ENCODE data around the gene GOLM1. TPM values are rescaled to one million over a fixed set of nuclear protein-coding genes. Genes with fewer than 3 reads are reported as not detected.

GOLM1 gene
- total RNA-seq, 2 experiments from 2014 or later, result 0.89 to 0.93 TPM

- no peak overlapping the region for H3K27ac Mint-ChIP-seq
- H3K9me3 Mint-ChIP-seq, result no peaks in the 10 kb centered on the region
- peaks cover 10% of the 10 kb centered on the region for H3K27me3 Mint-ChIP-seq (ENCODE audit: low read depth)
- no peak for DNase-seq
- H3K4me1 Mint-ChIP-seq (ENCODE audit: low read depth), result no peaks in the 10 kb centered on the region
- intact Hi-C loops (cut with micrococcal nuclease), result no loop called here
- no peak overlapping the region for H3K4me3 Mint-ChIP-seq
- CTCF ChIA-PET, result no interaction called here
- no peaks in the 10 kb centered on the region for H3K36me3 Mint-ChIP-seq (ENCODE audit: low read depth)
Measured at GRCh38 chr9:86115886-86116285, 16.5 kb upstream of the GOLM1 start.

DNA sequence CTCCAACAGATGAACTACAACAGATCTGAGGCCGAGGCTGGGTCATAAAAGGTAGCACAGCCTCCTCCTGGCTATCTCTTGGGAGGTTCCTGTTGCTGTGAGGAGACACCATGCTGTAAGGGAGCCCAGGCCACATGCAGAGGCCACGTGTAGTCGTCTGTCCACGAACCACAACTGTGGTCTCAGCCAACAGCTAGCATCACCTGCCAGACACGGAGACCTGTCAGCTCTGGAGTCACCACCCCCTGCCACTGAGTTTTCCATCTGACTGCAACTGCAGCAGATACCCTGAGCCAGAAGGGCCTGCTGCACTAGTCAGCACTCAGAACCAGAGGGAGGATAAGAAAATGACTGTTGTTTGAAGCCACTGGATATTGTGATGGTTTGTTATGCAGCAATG lies 12.7 kb upstream of the GOLM1 start:
- no peaks in the 10 kb centered on the region for H3K9me3 Mint-ChIP-seq
- CTCF ChIA-PET, result no interaction called here

DNA sequence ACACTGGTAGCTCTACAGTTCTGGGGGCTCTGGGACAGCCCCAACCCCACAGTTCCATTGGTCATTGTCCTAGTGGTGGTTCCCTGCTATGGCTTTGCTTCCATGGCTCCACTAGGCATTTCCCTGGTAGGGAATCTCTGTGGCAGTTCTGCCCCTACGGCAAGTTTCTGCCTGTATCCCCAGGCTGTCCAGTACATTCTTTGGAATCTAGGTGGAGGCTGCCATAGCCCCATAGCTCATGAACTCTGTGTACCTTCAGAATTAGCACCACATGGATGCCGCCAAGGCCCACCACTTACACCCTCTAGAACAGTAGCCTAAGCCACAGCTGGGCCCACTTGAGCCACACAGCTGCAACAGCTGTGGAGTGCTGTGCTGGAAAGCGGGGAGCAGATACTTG lies 3.3 kb upstream of the GOLM1 start:
- Mint-ChIP-seq H3K36me3 (ENCODE audit: low read depth) (no peaks in the 10 kb centered on the region), H3K4me1 (ENCODE audit: low read depth) (peaks cover 10% of the 10 kb centered on the region), H3K27ac (no peak overlapping the region), H3K4me3 (no peak overlapping the region), H3K9me3 (no peaks in the 10 kb centered on the region), H3K27me3 (ENCODE audit: low read depth) (peaks cover 36% of the 10 kb centered on the region)
- CTCF ChIA-PET, result no interaction called here
- intact Hi-C loops (cut with micrococcal nuclease), result loop anchor here (5.0 to 10.0 kb wide), 2 partner anchors 180 to 842 kb away; partner anchors contain the start of genes GAS1 and ISCA1
- no peak for DNase-seq

More for the DNA sequence above, 12.7 kb upstream of the GOLM1 start:
- intact Hi-C loops (cut with micrococcal nuclease), result no loop called here
- DNase-seq, result no peak
- Mint-ChIP-seq H3K36me3 (ENCODE audit: low read depth) (no peaks in the 10 kb centered on the region), H3K4me3 (no peak overlapping the region), H3K27me3 (ENCODE audit: low read depth) (peaks cover 9% of the 10 kb centered on the region), H3K4me1 (ENCODE audit: low read depth) (peaks cover 2% of the 10 kb centered on the region), H3K27ac (no peak overlapping the region)

- Mint-ChIP-seq H3K9me3 (no peaks in the 10 kb centered on the region), H3K4me1 (ENCODE audit: low read depth) (peaks cover 4% of the 10 kb centered on the region), H3K4me3 (peak overlapping the region; percentile 77), H3K27me3 (ENCODE audit: low read depth) (peaks cover 32% of the 10 kb centered on the region), H3K36me3 (ENCODE audit: low read depth) (no peaks in the 10 kb centered on the region), H3K27ac (no peak overlapping the region)
- CTCF ChIA-PET, result no interaction called here
- intact Hi-C loops (cut with micrococcal nuclease), result loop anchor here (2.0 to 10.0 kb wide), 4 partner anchors 159 to 845 kb away; partner anchors contain the start of genes GAS1, ISCA1 and NAA35
- peak; percentile 39 for DNase-seq
Measured at GRCh38 chr9:86099701-86100364, 475 bp upstream of the GOLM1 start.

DNA sequence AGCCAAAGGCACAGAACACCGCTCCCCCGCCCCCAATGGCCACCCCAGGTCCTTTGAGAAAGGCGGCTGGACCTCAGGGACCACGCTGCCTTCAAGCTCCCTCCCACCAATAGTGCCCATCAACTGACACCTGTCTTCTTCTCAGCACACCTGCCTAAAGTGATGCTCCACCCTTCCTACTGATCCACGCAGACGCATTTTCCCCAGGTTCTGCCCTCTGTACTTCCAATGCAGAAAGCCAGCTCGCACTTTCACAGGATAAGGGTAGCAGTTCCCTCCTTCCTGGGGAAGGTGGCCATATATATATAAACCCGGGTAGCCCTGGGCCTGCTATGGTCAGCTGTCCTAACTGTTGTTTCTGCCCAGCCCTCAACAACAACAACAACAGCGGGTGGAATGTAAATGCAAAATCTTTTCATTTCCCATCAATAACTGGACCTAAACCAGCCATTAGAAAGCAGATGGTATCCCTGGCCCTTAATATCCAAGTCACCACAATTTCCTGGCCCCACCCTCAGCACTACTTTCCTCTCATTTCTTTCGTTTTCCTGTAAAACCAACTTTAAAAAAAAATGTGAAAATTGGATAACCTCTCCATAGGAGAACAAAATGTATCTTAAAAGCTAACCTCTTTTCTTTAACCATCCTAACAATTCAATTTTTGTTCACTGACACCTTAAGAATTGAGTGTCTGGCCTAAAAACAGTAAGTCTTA lies 1.7 kb downstream of the GOLM1 start:
- H3K4me3 Mint-ChIP-seq, result no peak overlapping the region
- H3K36me3 Mint-ChIP-seq (ENCODE audit: low read depth), result no peaks in the 10 kb centered on the region
- no peak overlapping the region for H3K27ac Mint-ChIP-seq
- no peaks in the 10 kb centered on the region for H3K9me3 Mint-ChIP-seq
- intact Hi-C loops (cut with micrococcal nuclease), result loop anchor here (2.0 to 5.0 kb wide), 2 partner anchors 157 to 250 kb away; partner anchors contain the start of gene NAA35
- peaks cover 4% of the 10 kb centered on the region for H3K4me1 Mint-ChIP-seq (ENCODE audit: low read depth)
- CTCF ChIA-PET, result no interaction called here
- peaks cover 30% of the 10 kb centered on the region for H3K27me3 Mint-ChIP-seq (ENCODE audit: low read depth)
- DNase-seq, result no peak

DNA sequence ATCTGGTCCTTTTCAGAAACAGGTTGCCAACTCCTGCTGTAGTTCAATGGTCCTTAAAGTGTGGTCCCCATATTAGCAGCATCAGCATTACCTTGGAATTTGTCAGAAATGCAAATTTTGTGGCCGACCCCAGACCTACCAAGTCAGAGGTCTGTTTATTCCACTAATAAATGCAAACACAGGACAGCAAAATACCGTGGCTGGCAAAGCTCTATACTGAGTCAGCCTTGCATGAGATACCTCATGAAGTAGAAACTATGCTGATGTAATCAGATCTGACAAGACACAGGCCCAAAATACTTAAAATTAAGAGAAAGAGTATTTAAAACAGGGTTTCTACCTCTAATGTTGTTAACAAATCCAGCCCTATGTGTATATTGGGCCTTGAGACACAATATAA lies 3.0 kb downstream of the GOLM1 start:
- intact Hi-C loops (cut with micrococcal nuclease), result loop anchor here (5.0 kb wide), 1 partner anchor 251 kb away; no protein-coding TSS in a partner anchor

DNA sequence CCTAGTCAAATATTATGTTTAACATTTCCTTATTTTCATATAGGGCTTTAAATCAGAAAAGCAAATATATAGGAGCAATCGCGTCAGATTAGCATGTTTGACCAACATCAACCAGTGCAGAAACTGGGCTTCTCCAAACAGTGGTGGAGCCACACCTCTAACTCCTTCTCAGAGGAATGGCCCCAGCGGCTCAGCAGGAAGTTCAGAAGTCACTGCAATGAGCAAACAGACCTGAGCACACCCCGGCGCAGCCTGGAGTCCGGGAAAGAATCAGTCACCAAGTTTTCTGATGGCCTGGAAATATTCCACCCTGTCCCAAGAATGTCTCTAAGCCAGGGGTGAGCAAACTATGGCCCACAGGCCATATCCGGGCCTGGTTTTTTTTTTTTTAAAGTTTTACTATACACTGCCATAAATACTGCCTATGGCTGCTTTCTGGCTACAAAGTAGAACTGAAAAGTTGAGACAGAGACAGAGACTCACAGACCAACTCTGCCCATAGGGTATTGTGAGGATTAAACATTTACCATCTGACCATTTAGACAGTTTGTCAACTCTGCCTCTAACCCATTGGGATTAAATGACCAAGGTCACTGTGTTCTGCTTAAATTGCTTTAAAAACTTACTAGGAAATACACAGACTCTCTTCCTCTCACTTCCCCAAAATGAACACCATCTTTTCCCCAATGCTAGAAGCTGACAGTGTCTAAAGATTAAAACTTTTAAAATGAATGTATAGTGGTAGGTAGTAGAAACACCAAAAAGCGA lies 5.4 kb downstream of the GOLM1 start:
- DNase-seq, result no peak
- no peaks in the 10 kb centered on the region for H3K36me3 Mint-ChIP-seq (ENCODE audit: low read depth)
- no peaks in the 10 kb centered on the region for H3K9me3 Mint-ChIP-seq
- CTCF ChIA-PET, result no interaction called here
- H3K27ac Mint-ChIP-seq, result no peak overlapping the region
- H3K27me3 Mint-ChIP-seq (ENCODE audit: low read depth), result peaks cover 35% of the 10 kb centered on the region
- intact Hi-C loops (cut with micrococcal nuclease), result no loop called here
- no peak overlapping the region for H3K4me3 Mint-ChIP-seq
- H3K4me1 Mint-ChIP-seq (ENCODE audit: low read depth), result no peaks in the 10 kb centered on the region

More for the DNA sequence above, 3.0 kb downstream of the GOLM1 start:
- Mint-ChIP-seq H3K4me3 (no peak overlapping the region), H3K27me3 (ENCODE audit: low read depth) (peaks cover 27% of the 10 kb centered on the region), H3K27ac (no peak overlapping the region), H3K36me3 (ENCODE audit: low read depth) (no peaks in the 10 kb centered on the region), H3K9me3 (no peaks in the 10 kb centered on the region), H3K4me1 (ENCODE audit: low read depth) (peaks cover 4% of the 10 kb centered on the region)
- DNase-seq, result no peak
- CTCF ChIA-PET, result interaction anchor here (0.8 kb wide), 1 partner anchor 319 kb away, joined by 3 read pairs; no protein-coding TSS in a partner anchor

DNA sequence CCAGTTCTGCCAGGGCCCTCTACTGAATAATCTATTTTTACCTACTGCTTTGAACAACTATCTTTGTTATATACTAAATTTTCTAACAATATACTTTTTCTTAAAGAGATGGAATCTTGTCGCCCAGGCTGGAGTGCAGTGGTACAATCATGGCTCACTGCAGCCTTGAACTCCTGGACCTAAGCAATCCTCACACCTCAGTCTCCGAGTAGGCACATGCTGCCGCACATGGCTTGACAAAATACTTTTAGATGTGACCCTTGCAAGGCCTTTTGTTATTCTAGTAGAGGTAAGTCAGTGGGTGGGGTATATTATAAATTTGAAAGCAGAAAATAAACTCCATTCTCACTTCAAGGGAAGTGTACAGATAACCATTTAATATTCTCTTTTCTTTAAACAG lies 7.9 kb downstream of the GOLM1 start:
- peaks cover 22% of the 10 kb centered on the region for H3K27me3 Mint-ChIP-seq (ENCODE audit: low read depth)
- H3K9me3 Mint-ChIP-seq, result no peaks in the 10 kb centered on the region
- no peaks in the 10 kb centered on the region for H3K4me1 Mint-ChIP-seq (ENCODE audit: low read depth)
- CTCF ChIA-PET, result no interaction called here
- intact Hi-C loops (cut with micrococcal nuclease), result no loop called here
- no peak overlapping the region for H3K27ac Mint-ChIP-seq
- H3K36me3 Mint-ChIP-seq (ENCODE audit: low read depth), result no peaks in the 10 kb centered on the region
- DNase-seq, result no peak
- H3K4me3 Mint-ChIP-seq, result no peak overlapping the region

DNA sequence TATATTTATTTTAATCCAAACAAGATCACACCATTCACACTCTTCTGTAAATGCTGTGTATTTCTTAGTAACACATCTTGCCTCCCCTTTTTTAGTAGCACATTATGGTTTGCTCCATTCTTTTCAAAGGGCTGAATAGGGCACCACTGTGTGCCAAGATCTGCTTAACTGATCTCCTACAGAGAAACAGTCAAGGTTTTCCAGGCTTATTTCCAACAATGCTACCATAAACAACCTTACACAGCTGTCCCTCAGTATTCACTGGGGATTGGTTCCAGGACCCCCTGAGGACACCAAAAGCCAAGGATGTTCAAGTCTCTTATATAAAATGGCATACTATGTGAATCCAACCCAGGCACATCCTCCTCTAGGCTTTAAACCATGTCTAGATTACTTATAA lies 16.5 kb downstream of the GOLM1 start:
- H3K27ac Mint-ChIP-seq, result no peak overlapping the region
- H3K4me3 Mint-ChIP-seq, result no peak overlapping the region
- no peak for DNase-seq
- CTCF ChIA-PET, result no interaction called here
- no peaks in the 10 kb centered on the region for H3K4me1 Mint-ChIP-seq (ENCODE audit: low read depth)
- no peaks in the 10 kb centered on the region for H3K36me3 Mint-ChIP-seq (ENCODE audit: low read depth)
- H3K27me3 Mint-ChIP-seq (ENCODE audit: low read depth), result peaks cover 2% of the 10 kb centered on the region
- no peaks in the 10 kb centered on the region for H3K9me3 Mint-ChIP-seq
- intact Hi-C loops (cut with micrococcal nuclease), result no loop called here

- no peaks in the 10 kb centered on the region for H3K9me3 Mint-ChIP-seq
- H3K27ac Mint-ChIP-seq, result no peak overlapping the region
- H3K27me3 Mint-ChIP-seq (ENCODE audit: low read depth), result no peaks in the 10 kb centered on the region
- intact Hi-C loops (cut with micrococcal nuclease), result no loop called here
- DNase-seq, result no peak
- H3K4me3 Mint-ChIP-seq, result no peak overlapping the region
- peaks cover 4% of the 10 kb centered on the region for H3K4me1 Mint-ChIP-seq (ENCODE audit: low read depth)
- CTCF ChIA-PET, result interaction anchor here (1.4 kb wide), 1 partner anchor 21 kb away, joined by 3 read pairs; no protein-coding TSS in a partner anchor
- H3K36me3 Mint-ChIP-seq (ENCODE audit: low read depth), result no peaks in the 10 kb centered on the region
Measured at GRCh38 chr9:86079865-86080469, 19.4 kb downstream of the GOLM1 start.

DNA sequence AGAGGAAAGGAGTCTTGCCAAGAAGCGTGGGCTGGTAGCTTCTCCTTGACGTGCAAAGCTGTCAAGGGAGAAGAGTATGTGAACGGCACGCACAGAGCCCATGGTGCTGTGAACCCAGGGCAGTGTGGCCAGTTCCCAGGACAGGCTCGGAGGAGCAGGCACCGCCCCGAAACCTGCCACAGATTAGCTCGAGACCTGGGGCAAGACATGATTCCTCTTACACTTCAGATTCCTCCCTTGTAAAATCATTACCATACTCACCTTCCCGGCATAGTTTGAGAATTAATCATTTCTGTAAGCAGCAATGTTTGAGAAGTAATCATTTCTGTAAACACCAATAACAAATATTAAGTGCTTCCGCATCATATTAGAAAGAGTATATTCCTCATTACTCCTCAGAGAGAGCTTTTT lies 19.9 kb downstream of the GOLM1 start:
- CTCF ChIA-PET, result no interaction called here
- H3K4me3 Mint-ChIP-seq, result no peak overlapping the region
- H3K36me3 Mint-ChIP-seq (ENCODE audit: low read depth), result no peaks in the 10 kb centered on the region
- no peak for DNase-seq
- H3K4me1 Mint-ChIP-seq (ENCODE audit: low read depth), result peaks cover 4% of the 10 kb centered on the region
- intact Hi-C loops (cut with micrococcal nuclease), result no loop called here
- H3K9me3 Mint-ChIP-seq, result no peaks in the 10 kb centered on the region
- H3K27me3 Mint-ChIP-seq (ENCODE audit: low read depth), result no peaks in the 10 kb centered on the region
- H3K27ac Mint-ChIP-seq, result no peak overlapping the region

GRCh38 chr9:86078731-86079130 lies 20.6 kb downstream of the GOLM1 start:
- no peak for DNase-seq
- no peak overlapping the region for H3K4me3 Mint-ChIP-seq
- no peak overlapping the region for H3K27ac Mint-ChIP-seq
- peaks cover 4% of the 10 kb centered on the region for H3K4me1 Mint-ChIP-seq (ENCODE audit: low read depth)
- no peaks in the 10 kb centered on the region for H3K27me3 Mint-ChIP-seq (ENCODE audit: low read depth)
- no peaks in the 10 kb centered on the region for H3K36me3 Mint-ChIP-seq (ENCODE audit: low read depth)
- no peaks in the 10 kb centered on the region for H3K9me3 Mint-ChIP-seq
- CTCF ChIA-PET, result no interaction called here
- intact Hi-C loops (cut with micrococcal nuclease), result no loop called here

All from activated naive CD4-positive, alpha-beta T cell treated with anti-CD3 and anti-CD28 coated beads for 36 hours (primary cell).